ENCODE measurements around the gene KHNYN.

- TF ChIP-seq CTCF (conservative IDR thresholded peaks at IDR 0.05 in 1 of 2, IDR thresholded peaks at IDR 0.05 in 1 of 2; ENCODE audit: extremely low read depth in 1 of 2, insufficient read depth in 1 of 2, low read depth in 1 of 2, low read length in 2 of 2) (no peak), EZH2 (IDR thresholded peaks at IDR 0.05; ENCODE audit: borderline replicate concordance, low read length) (no peak)
Observed at GRCh38 chr14:24443053-24443665, 13.4 kb downstream of the KHNYN start.

Data from mammary epithelial cell (primary cell).